Skeletal muscle satellite cell (primary cell): ENCODE results near the gene LRRC26.

ENCODE experiments used
- H3K27me3 ChIP-seq: 2 replicates; pipeline ENCODE4 v1.7.0; 2013; ENCODE audit warnings: low read length; ENCODE audit not compliant: control insufficient read depth, insufficient read depth
- H3K36me3 ChIP-seq: 2 replicates; pipeline ENCODE4 v1.7.0; 2013; ENCODE audit warnings: mild to moderate bottlenecking, control low read depth, low read length; ENCODE audit not compliant: insufficient read depth
- H3K4me1 ChIP-seq: 2 replicates; pipeline ENCODE4 v1.7.0; 2013; ENCODE audit warnings: low read length; ENCODE audit not compliant: control insufficient read depth, insufficient read depth
- H3K4me2 ChIP-seq: 2 replicates; pipeline ENCODE4 v1.7.0; 2013; ENCODE audit warnings: mild to moderate bottlenecking, low read length
- H3K4me3 ChIP-seq: 2 replicates; pipeline ENCODE4 v1.7.0; 2013; ENCODE audit warnings: low read length
- H3K9ac ChIP-seq: 2 replicates; pipeline ENCODE4 v1.7.0; 2013; ENCODE audit warnings: mild to moderate bottlenecking, low read depth, low read length, moderate library complexity
- H3K9me3 ChIP-seq: replicated peaks from 2 replicates; pipeline ENCODE4 v1.7.0; 2013; ENCODE audit warnings: mild to moderate bottlenecking, control low read depth, low read length

Gene LRRC26

DNA sequence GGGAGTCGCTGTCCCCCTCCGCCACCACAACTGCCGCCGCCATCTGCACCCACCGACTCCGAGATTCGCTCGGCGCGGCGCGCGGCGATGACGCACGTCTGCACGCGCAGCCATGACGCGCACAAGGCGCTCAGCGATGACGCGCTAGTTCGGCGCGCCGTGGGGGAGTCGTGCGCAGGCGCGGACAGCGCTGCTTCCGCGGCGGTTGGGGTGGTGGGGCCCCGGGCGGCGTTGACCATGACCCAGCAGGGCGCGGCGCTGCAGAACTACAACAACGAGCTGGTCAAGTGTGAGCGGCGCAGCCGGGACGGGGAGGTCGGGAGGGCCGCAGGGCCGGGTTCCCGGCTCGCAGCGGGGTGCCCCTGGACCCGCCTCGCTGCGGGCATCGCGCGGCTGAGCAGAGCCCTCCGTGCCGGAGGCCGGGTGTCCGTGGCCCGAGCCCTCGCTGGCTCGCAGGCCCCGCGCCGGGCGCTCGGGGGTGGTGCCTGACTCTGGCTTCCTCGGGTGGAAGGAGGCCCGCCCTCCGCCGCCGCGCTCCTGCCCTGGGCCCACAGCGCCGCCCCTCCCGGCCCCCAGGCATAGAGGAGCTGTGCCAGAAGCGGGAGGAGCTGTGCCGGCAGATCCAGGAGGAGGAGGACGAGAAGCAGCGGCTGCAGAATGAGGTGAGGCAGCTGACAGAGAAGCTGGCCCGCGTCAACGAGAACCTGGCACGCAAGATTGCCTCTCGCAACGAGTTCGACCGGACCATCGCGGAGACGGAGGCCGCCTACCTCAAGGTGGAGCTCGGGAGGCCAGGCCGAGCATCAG lies 18.8 kb upstream of the LRRC26 start, which contains the start of the genes ANAPC2 and SSNA1:
ANAPC2 (minus strand) TSS at position 71 of the 807 bp plus-strand sequence; CDS start at position 43, 28 bp downstream.
SSNA1 (plus strand) TSS at position 187 of the 807 bp plus-strand sequence; CDS start at position 238, 51 bp downstream.
- H3K9me3 ChIP-seq: no peaks in the 10 kb centered on the region
- peak within 1 kb of the TSS; percentile 94 for H3K4me2 ChIP-seq
- H3K4me3 ChIP-seq: peak within 1 kb of the TSS; percentile 95
- H3K4me1 ChIP-seq: peaks cover 25% of the 10 kb centered on the region
- H3K27me3 ChIP-seq: no peaks in the 10 kb centered on the region
- H3K36me3 ChIP-seq: peaks cover 47% of the 10 kb centered on the region
- peak within 1 kb of the TSS; percentile 95 for H3K9ac ChIP-seq

DNA sequence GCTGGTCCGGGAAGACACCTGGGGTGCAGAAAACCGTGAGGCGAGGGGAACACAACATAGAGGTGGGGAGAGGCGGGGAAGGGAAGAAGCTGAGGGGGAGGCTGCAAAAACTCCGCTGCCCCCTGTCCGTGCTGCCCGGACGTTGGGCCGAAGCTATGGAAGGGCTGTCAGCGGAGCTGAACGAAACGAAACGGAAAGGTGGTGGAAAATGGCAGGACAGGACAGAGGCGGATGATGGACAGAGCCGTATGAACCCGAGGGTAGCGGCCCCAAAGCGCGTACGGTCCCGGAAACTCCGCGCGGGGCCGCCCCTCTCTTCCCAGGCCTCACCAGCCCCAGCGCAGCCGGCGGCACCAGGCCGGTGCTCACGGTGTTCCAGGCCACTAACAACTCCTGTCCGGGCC lies 18.2 kb upstream of the LRRC26 start:
- peaks cover 53% of the 10 kb centered on the region for H3K36me3 ChIP-seq
- H3K4me1 ChIP-seq: peaks cover 25% of the 10 kb centered on the region
- peak overlapping the region; percentile 91 for H3K4me2 ChIP-seq
- H3K9me3 ChIP-seq: no peaks in the 10 kb centered on the region
- peak overlapping the region; percentile 95 for H3K4me3 ChIP-seq
- H3K27me3 ChIP-seq: no peaks in the 10 kb centered on the region
- peak overlapping the region; percentile 95 for H3K9ac ChIP-seq

DNA sequence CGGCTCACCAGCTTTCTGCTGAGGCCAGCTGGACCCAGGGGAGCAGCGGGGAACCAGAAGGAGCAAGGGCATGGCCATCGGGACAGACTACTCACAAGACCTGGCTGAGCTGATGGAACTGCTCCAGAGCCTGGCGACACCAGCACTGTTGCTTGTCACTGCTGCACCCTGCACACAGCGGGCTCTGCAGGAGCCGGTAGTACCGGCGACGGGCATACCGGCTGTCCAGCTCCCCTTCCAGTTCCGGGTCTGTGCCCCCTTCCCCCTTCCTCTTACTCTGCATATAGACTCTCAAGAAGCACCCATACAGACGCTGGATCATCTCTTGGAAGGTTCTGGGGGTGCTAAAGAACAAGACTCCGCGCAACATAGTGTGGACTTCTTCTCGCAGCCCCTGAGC lies 17.5 kb upstream of the LRRC26 start:
- H3K36me3 ChIP-seq: peaks cover 55% of the 10 kb centered on the region
- H3K27me3 ChIP-seq: no peaks in the 10 kb centered on the region
- H3K4me1 ChIP-seq: peaks cover 25% of the 10 kb centered on the region
- H3K9ac ChIP-seq: peak overlapping the region; percentile 95
- H3K4me2 ChIP-seq: peak overlapping the region; percentile 91
- peak overlapping the region; percentile 95 for H3K4me3 ChIP-seq
- no peaks in the 10 kb centered on the region for H3K9me3 ChIP-seq

GRCh38 chr9:137186385-137186784 lies 16.5 kb upstream of the LRRC26 start:
- Histone ChIP-seq H3K4me3 (no peak overlapping the region), H3K4me1 (peaks cover 25% of the 10 kb centered on the region), H3K9me3 (no peaks in the 10 kb centered on the region), H3K4me2 (peak overlapping the region; percentile 91), H3K27me3 (no peaks in the 10 kb centered on the region), H3K9ac (no peak overlapping the region), H3K36me3 (peaks cover 51% of the 10 kb centered on the region)

DNA sequence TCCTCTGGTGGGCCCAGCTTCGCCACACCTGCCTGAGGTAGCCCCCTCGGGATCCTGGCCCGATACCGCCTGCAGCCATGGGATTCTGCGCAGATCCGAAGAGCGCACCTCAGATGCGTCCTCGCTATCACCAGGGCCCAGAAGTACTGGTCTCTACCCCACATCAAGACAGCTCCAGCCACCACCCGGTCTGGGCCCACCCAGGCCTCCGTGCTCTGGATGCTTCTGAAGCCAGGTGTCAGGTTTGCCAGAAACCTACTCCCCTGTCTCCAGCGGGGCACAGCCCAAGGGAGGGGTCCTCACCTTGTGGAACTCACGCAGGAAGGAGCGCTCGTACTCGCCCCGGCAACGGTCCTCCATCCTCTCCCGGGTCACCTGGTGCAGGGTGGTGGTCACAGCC lies 16.1 kb upstream of the LRRC26 start:
- H3K9me3 ChIP-seq: no peaks in the 10 kb centered on the region
- peaks cover 51% of the 10 kb centered on the region for H3K36me3 ChIP-seq
- no peaks in the 10 kb centered on the region for H3K27me3 ChIP-seq
- no peak overlapping the region for H3K9ac ChIP-seq
- H3K4me1 ChIP-seq: peaks cover 25% of the 10 kb centered on the region
- H3K4me2 ChIP-seq: no peak overlapping the region
- no peak overlapping the region for H3K4me3 ChIP-seq

- Histone ChIP-seq H3K4me2 (no peak overlapping the region), H3K9ac (no peak overlapping the region), H3K36me3 (peaks cover 48% of the 10 kb centered on the region), H3K4me1 (peaks cover 23% of the 10 kb centered on the region), H3K9me3 (no peaks in the 10 kb centered on the region), H3K27me3 (no peaks in the 10 kb centered on the region), H3K4me3 (no peak overlapping the region)
Measured at GRCh38 chr9:137184881-137185660, 15.2 kb upstream of the LRRC26 start.

- H3K9ac ChIP-seq: no peak overlapping the region
- no peak overlapping the region for H3K4me2 ChIP-seq
- no peaks in the 10 kb centered on the region for H3K27me3 ChIP-seq
- H3K9me3 ChIP-seq: no peaks in the 10 kb centered on the region
- no peak overlapping the region for H3K4me3 ChIP-seq
- peaks cover 15% of the 10 kb centered on the region for H3K4me1 ChIP-seq
- peaks cover 54% of the 10 kb centered on the region for H3K36me3 ChIP-seq
Measured at GRCh38 chr9:137183980-137184595, 14.2 kb upstream of the LRRC26 start.

DNA sequence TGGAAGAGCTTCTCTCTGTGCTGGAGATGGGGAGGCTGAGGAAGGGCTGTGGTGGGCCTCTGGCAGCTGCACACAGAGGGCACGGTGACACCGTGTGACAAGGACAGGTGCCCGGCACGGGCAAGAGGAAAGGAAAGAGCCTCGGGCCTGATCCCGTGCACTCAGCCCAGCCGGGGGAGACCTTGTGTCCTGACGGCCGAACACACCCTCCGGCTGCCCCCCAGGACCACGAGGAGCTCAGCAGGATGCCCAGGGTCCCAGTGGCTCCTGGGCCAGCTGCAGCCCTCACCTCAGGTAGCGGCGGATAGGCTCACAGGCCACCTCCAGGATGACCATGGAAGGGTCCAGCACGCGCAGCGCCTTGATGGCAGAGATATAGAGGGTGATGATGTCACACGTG lies 13.0 kb upstream of the LRRC26 start:
- Histone ChIP-seq H3K9ac (no peak overlapping the region), H3K4me2 (no peak overlapping the region), H3K4me3 (no peak overlapping the region), H3K9me3 (no peaks in the 10 kb centered on the region), H3K27me3 (no peaks in the 10 kb centered on the region), H3K36me3 (peaks cover 65% of the 10 kb centered on the region), H3K4me1 (peaks cover 15% of the 10 kb centered on the region)

- no peak overlapping the region for H3K4me2 ChIP-seq
- H3K4me1 ChIP-seq: peaks cover 4% of the 10 kb centered on the region
- no peak overlapping the region for H3K9ac ChIP-seq
- H3K27me3 ChIP-seq: no peaks in the 10 kb centered on the region
- H3K4me3 ChIP-seq: no peak overlapping the region
- no peaks in the 10 kb centered on the region for H3K9me3 ChIP-seq
- H3K36me3 ChIP-seq: peaks cover 73% of the 10 kb centered on the region
Measured at GRCh38 chr9:137181680-137182079, 11.8 kb upstream of the LRRC26 start.

- H3K4me3 ChIP-seq: no peak overlapping the region
- peaks cover 67% of the 10 kb centered on the region for H3K36me3 ChIP-seq
- peaks cover 3% of the 10 kb centered on the region for H3K27me3 ChIP-seq
- H3K9me3 ChIP-seq: no peaks in the 10 kb centered on the region
- no peak overlapping the region for H3K9ac ChIP-seq
- H3K4me2 ChIP-seq: no peak overlapping the region
- no peaks in the 10 kb centered on the region for H3K4me1 ChIP-seq
Measured at GRCh38 chr9:137180491-137180890, 10.6 kb upstream of the LRRC26 start.

DNA sequence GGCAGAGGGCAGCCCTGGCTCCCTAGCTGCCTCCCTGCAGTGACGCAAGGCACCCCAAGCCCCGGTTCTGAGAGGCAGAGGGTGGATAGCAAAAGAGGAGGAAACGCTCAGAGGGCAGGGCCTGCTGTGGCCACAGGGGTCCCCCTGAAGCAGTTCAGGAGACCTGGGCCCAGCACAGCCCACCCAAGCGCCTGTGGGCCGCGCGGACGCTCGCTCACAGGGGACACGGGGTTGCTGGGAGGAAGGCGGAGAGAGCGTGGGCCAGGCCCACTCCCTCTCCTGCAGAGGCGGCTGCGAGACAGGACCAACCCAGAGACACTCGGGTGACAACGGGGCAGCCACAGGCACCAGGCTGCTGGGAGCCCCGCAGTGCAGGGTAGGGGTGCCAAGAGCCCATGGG lies 9.9 kb upstream of the LRRC26 start:
- no peak overlapping the region for H3K4me2 ChIP-seq
- H3K36me3 ChIP-seq: peaks cover 64% of the 10 kb centered on the region
- H3K9me3 ChIP-seq: no peaks in the 10 kb centered on the region
- H3K9ac ChIP-seq: no peak overlapping the region
- no peak overlapping the region for H3K4me3 ChIP-seq
- H3K4me1 ChIP-seq: no peaks in the 10 kb centered on the region
- H3K27me3 ChIP-seq: peaks cover 9% of the 10 kb centered on the region
